Activated CD8-positive, alpha-beta memory T cell treated with anti-CD3 and anti-CD28 coated beads for 36 hours (primary cell): ENCODE data around the gene BMPR2. TPM values are rescaled to one million over a fixed set of nuclear protein-coding genes. Genes with fewer than 3 reads are reported as not detected.
"Not testable (repeated sequence)": the region's sequence is repeated elsewhere in the genome, so short reads cannot be mapped to it uniquely, and the experiment has no call there.

Experiments
- CTCF ChIA-PET: fragments of 350-600 bp; sonication (Branson Sonifier 250); formaldehyde crosslinking; loops from one replicate; lab custom pipeline; 2021; ENCODE audit warnings: antibody characterized with exemption; lab: Charles Lee
- POLR2A ChIA-PET: fragments of 350-600 bp; sonication (Branson Sonifier 250); formaldehyde crosslinking; loops from one replicate; lab custom pipeline; 2021; ENCODE audit warnings: antibody characterized with exemption; lab: Charles Lee
- total RNA-seq, 2 experiments: library from RNA; stranded (reverse); gene quantifications; one replicate each; pipeline ENCODE4 v1.2.3, GENCODE V29; 2021

The BMPR2 gene
- total RNA-seq, 2 experiments from 2014 or later: 9.3 to 9.4 TPM

GRCh38 chr2:202436626-202437025, 60.5 kb downstream of the BMPR2 start:
- ChIA-PET POLR2A (no interaction called here), CTCF (no interaction called here)

GRCh38 chr2:202440117-202440516, 64.0 kb downstream of the BMPR2 start:
- POLR2A ChIA-PET, CTCF ChIA-PET: not testable (repeated sequence)

- ChIA-PET POLR2A (no interaction called here), CTCF (no interaction called here)
Measured at GRCh38 chr2:202442882-202443281, 66.8 kb downstream of the BMPR2 start.

- POLR2A ChIA-PET: no interaction called here
Measured at GRCh38 chr2:202444000-202444399, 67.9 kb downstream of the BMPR2 start.

GRCh38 chr2:202449344-202449743, 73.2 kb downstream of the BMPR2 start:
- ChIA-PET POLR2A (no interaction called here), CTCF (no interaction called here)

More at GRCh38 chr2:202444000-202444399, 67.9 kb downstream of the BMPR2 start:
- CTCF ChIA-PET: no interaction called here

- ChIA-PET POLR2A (no interaction called here), CTCF (no interaction called here)
Measured at GRCh38 chr2:202450785-202451184, 74.7 kb downstream of the BMPR2 start.

- CTCF ChIA-PET: no interaction called here
- POLR2A ChIA-PET: no interaction called here
Measured at GRCh38 chr2:202452744-202453143, 76.6 kb downstream of the BMPR2 start.

- POLR2A ChIA-PET: no interaction called here
- CTCF ChIA-PET: no interaction called here
Measured at GRCh38 chr2:202454536-202454935, 78.4 kb downstream of the BMPR2 start.

- ChIA-PET POLR2A (no interaction called here), CTCF (no interaction called here)
Measured at GRCh38 chr2:202455114-202455513, 79.0 kb downstream of the BMPR2 start.

GRCh38 chr2:202460119-202460518, 84.0 kb downstream of the BMPR2 start:
- POLR2A ChIA-PET: no interaction called here
- CTCF ChIA-PET: no interaction called here

GRCh38 chr2:202479090-202479489, 103.0 kb downstream of the BMPR2 start:
- CTCF ChIA-PET: no interaction called here
- POLR2A ChIA-PET: no interaction called here

- ChIA-PET POLR2A (no interaction called here), CTCF (interaction anchor here (0.6 kb wide), 1 partner anchor 26 kb away, joined by 3 read pairs; no protein-coding TSS in a partner anchor)
Measured at GRCh38 chr2:202479610-202480009, 103.5 kb downstream of the BMPR2 start.

GRCh38 chr2:202486351-202486750, 110.2 kb downstream of the BMPR2 start:
- CTCF ChIA-PET: no interaction called here
- POLR2A ChIA-PET: no interaction called here

GRCh38 chr2:202488671-202489070, 112.5 kb downstream of the BMPR2 start:
- ChIA-PET CTCF (no interaction called here), POLR2A (no interaction called here)

- ChIA-PET CTCF (no interaction called here), POLR2A (no interaction called here)
Measured at GRCh38 chr2:202490479-202490878, 114.4 kb downstream of the BMPR2 start.

- CTCF ChIA-PET: interaction anchor here (0.8 kb wide), 1 partner anchor 185 kb away, joined by 3 read pairs; no protein-coding TSS in a partner anchor
- POLR2A ChIA-PET: no interaction called here
Measured at GRCh38 chr2:202491514-202491913, 115.4 kb downstream of the BMPR2 start.

GRCh38 chr2:202494300-202495229, 118.4 kb downstream of the BMPR2 start:
- CTCF ChIA-PET: no interaction called here
- POLR2A ChIA-PET: no interaction called here

GRCh38 chr2:202495230-202495604, 119.1 kb downstream of the BMPR2 start:
- CTCF ChIA-PET: no interaction called here
- POLR2A ChIA-PET: no interaction called here

GRCh38 chr2:202496835-202497472, 120.8 kb downstream of the BMPR2 start:
- POLR2A ChIA-PET, CTCF ChIA-PET: not testable (repeated sequence)

GRCh38 chr2:202497473-202497866, 121.3 kb downstream of the BMPR2 start:
- CTCF ChIA-PET, POLR2A ChIA-PET: not testable (repeated sequence)

GRCh38 chr2:202499841-202500240, 123.7 kb downstream of the BMPR2 start:
- CTCF ChIA-PET, POLR2A ChIA-PET: not testable (repeated sequence)
